H1 (cell line): ENCODE data around the gene PLCB1. TPM values are rescaled to one million over a fixed set of nuclear protein-coding genes. Genes with fewer than 3 reads are reported as not detected.

Experiments
- FOSL1 ChIP-seq: IDR thresholded peaks from 2 replicates; pipeline ENCODE4 v1.6.1; 2011; ENCODE audit warnings: mild to moderate bottlenecking, low read depth, low read length, moderate library complexity; ENCODE audit not compliant: insufficient read depth
- GTF2F1 ChIP-seq: IDR thresholded peaks from 2 replicates; pipeline ENCODE4 v1.6.1; 2012; ENCODE audit warnings: low read depth, low read length, improper control_type of control experiment, borderline replicate concordance
- KDM1A ChIP-seq: fragments of 200-600, 300-600 bp; sonication (generic); IDR thresholded peaks from 2 replicates; pipeline ENCODE4 v1.7.1; 2016; ENCODE audit warnings: mild to moderate bottlenecking, low read length, borderline replicate concordance
- NANOG ChIP-seq: IDR thresholded peaks from 2 replicates; pipeline ENCODE4 v1.6.1; 2011; ENCODE audit warnings: low read length, low read depth, mild to moderate bottlenecking, inconsistent platforms; ENCODE audit not compliant: insufficient read depth, poor library complexity, severe bottlenecking
- PHF8 ChIP-seq: fragments of 200-600 bp; sonication (generic); conservative IDR thresholded peaks from 2 replicates; pipeline ENCODE4 v1.7.1; 2012; ENCODE audit warnings: low read depth, mild to moderate bottlenecking, inconsistent platforms, low read length, moderate library complexity
- RAD21 ChIP-seq, 2 experiments: IDR thresholded peaks in 1 of 2; conservative IDR thresholded peaks in 1 of 2; 2 replicates each; pipeline ENCODE4 v1.6.1; 2011; ENCODE audit warnings: low read depth in 2 of 2, low read length in 2 of 2, improper control_type of control experiment in 1 of 2, inconsistent platforms in 1 of 2, mild to moderate bottlenecking in 1 of 2, moderate library complexity in 1 of 2
- SIX5 ChIP-seq: IDR thresholded peaks from 2 replicates; pipeline ENCODE4 v1.6.1; 2011; ENCODE audit warnings: mild to moderate bottlenecking, low read depth, low read length
- polyA plus RNA-seq, 7 experiments: library from polyadenylated mRNA; depleted of rRNA in 3 of 7; stranded (reverse) in 5 of 7; unstranded in 2 of 7; fragments of >200 nt in 5 of 7; fragments of 200-250 nt in 2 of 7; gene quantifications; 1 replicate in 5 of 7; 2 replicates in 1 of 7; 4 replicates in 1 of 7; pipeline versions ENCODE4 v1.2.1 to v1.2.3, GENCODE V29; 2011 to 2013; ENCODE audit warnings: missing spikeins in 2 of 7, mixed read lengths in 2 of 7
- total RNA-seq: library from RNA; stranded (reverse); fragmentation: NEBNext Ultra II Directional; extraction: Animal tissue kit (Norgen Biotek cat#: 25700); gene quantifications from 2 replicates; pipeline ENCODE4 v1.2.1, GENCODE V29; 2021
- TF ChIP-seq, protein P1 (sequence below): IDR thresholded peaks from 2 replicates; pipeline ENCODE4 v1.6.1; 2012; ENCODE audit warnings: low read length, inconsistent platforms
- TF ChIP-seq, protein P2 (sequence below): IDR thresholded peaks from 2 replicates; pipeline ENCODE4 v1.6.1; 2012; ENCODE audit warnings: inconsistent platforms

The PLCB1 gene
- total and polyA plus RNA-seq, 2 of the 8 experiments (the other 6 are each of a cell fraction or from before 2014, with no cell fraction given), result 2.6 to 9.1 TPM

DNA sequence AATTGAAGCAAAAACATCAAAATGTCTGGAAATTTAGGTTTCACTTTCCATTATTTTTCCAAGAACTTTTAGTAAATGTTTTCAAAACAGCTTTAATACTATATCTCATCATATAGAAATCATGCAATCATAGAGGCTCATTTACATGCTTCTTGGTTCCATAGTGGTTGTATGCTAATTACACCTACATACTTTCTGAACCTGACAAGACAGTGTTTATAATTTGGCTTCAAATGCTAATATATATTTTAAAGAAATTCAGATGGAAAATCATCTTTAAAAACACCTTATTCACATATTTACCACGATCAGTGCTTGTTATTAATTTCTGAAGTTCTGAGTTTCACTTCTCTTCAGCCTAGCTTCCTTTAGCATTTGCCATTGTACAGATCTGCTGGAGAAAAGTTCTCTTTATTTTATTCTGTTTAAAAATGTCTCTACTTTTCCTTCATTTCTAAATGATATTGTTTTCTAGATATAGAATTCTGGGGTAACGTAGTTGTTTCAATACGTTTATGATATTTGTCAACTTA is 89.9 kb downstream of the PLCB1 start (continued):
- TF ChIP-seq SIX5 (no peak), NANOG (no peak), GTF2F1 (no peak), FOSL1 (no peak), KDM1A (no peak), PHF8 (no peak), RAD21 (IDR thresholded peaks at IDR 0.05 in 1 of 2, conservative IDR thresholded peaks at IDR 0.05 in 1 of 2; ENCODE audit: low read depth in 2 of 2, low read length in 2 of 2) (no peak)
- TF ChIP-seq, protein P1, sequence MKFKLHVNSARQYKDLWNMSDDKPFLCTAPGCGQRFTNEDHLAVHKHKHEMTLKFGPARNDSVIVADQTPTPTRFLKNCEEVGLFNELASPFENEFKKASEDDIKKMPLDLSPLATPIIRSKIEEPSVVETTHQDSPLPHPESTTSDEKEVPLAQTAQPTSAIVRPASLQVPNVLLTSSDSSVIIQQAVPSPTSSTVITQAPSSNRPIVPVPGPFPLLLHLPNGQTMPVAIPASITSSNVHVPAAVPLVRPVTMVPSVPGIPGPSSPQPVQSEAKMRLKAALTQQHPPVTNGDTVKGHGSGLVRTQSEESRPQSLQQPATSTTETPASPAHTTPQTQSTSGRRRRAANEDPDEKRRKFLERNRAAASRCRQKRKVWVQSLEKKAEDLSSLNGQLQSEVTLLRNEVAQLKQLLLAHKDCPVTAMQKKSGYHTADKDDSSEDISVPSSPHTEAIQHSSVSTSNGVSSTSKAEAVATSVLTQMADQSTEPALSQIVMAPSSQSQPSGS, result no peak
- TF ChIP-seq, protein P2, sequence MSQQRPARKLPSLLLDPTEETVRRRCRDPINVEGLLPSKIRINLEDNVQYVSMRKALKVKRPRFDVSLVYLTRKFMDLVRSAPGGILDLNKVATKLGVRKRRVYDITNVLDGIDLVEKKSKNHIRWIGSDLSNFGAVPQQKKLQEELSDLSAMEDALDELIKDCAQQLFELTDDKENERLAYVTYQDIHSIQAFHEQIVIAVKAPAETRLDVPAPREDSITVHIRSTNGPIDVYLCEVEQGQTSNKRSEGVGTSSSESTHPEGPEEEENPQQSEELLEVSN, result no peak
